LNCaP clone FGC (cell line): ENCODE results near the gene VPS16.
A peak's percentile ranks its signal among the peaks of the same experiment; 100 is the strongest.

ENCODE experiments used
- DNase-seq: peaks from one replicate; pipeline ENCODE4 v3.0.0-alpha.2; 2011; ENCODE audit warnings: low read depth
- H3K4me3 ChIP-seq: 2 replicates; pipeline ENCODE4 v1.5.1; 2011; ENCODE audit warnings: mild to moderate bottlenecking, low read depth, low read length, control low read depth
- TF ChIP-seq, protein P1 (sequence below): IDR thresholded peaks from 2 replicates; pipeline ENCODE4 v1.5.1; 2012; ENCODE audit warnings: mild to moderate bottlenecking; ENCODE audit not compliant: control insufficient read depth, insufficient read depth; ENCODE audit errors: extremely low read depth

VPS16 gene

DNA sequence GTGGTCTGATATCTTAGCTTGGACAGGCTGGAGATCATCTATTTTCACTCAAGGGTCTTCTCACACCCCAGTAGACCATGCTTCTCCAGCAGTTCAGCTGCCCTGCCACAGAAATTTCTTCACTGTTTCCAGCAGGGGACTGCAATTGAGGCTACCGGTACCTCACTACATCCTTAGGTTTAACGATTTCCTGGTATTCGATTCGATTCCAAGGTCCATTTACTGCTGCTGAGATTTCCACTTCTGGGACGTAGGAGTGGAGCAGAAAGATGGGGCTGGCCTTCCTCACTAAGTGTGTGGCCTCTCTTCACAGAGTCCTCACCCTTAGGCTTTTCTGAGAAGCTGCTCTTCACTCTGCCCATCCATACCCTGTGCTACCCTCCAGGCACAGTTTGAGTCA lies 6.2 kb downstream of the VPS16 start:
- TF ChIP-seq, protein P1, sequence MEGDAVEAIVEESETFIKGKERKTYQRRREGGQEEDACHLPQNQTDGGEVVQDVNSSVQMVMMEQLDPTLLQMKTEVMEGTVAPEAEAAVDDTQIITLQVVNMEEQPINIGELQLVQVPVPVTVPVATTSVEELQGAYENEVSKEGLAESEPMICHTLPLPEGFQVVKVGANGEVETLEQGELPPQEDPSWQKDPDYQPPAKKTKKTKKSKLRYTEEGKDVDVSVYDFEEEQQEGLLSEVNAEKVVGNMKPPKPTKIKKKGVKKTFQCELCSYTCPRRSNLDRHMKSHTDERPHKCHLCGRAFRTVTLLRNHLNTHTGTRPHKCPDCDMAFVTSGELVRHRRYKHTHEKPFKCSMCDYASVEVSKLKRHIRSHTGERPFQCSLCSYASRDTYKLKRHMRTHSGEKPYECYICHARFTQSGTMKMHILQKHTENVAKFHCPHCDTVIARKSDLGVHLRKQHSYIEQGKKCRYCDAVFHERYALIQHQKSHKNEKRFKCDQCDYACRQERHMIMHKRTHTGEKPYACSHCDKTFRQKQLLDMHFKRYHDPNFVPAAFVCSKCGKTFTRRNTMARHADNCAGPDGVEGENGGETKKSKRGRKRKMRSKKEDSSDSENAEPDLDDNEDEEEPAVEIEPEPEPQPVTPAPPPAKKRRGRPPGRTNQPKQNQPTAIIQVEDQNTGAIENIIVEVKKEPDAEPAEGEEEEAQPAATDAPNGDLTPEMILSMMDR, result no peak
- DNase-seq, result no peak
- H3K4me3 ChIP-seq, result no peak overlapping the region

DNA sequence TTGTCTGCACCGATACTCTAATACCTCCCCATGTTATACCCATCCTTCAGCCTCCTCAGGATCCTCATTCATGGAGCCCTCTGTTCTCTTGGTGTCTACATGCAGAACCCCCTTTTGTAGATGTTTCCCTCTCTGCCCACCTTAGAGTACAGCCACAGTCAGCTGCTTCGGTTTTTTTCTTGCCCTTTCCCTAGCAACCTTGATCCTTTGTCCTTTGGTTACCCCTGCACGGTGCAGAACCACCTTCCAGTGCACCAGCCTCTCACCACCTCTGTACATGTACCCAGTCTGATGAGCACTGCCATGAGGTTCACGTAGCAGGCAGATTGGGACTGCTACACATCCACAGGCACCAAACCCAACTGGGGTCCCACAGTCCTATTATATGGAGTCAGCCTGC lies 7.3 kb downstream of the VPS16 start:
- no peak for DNase-seq
- TF ChIP-seq, protein P1, result no peak
- H3K4me3 ChIP-seq, result no peak overlapping the region

DNA sequence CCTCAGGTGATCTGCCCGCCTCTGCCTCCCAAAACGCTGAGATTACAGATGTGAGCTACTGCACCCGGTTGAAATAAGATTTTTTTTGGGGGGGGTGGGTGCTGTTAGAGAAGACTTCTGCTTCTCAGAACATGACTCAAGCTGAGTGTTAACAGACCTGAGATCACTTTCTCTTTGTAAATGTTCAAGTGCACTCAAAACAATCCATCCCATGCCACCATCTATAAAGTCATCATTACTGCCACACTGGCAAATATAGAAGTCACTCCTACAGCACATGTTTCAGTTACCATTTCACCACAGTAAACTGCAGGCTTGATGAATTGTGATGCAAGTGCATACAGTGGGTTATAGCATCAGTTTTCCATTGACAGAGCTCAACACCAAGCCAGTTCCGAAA lies 9.0 kb downstream of the VPS16 start:
- no peak for DNase-seq
- TF ChIP-seq, protein P1, result no peak

DNA sequence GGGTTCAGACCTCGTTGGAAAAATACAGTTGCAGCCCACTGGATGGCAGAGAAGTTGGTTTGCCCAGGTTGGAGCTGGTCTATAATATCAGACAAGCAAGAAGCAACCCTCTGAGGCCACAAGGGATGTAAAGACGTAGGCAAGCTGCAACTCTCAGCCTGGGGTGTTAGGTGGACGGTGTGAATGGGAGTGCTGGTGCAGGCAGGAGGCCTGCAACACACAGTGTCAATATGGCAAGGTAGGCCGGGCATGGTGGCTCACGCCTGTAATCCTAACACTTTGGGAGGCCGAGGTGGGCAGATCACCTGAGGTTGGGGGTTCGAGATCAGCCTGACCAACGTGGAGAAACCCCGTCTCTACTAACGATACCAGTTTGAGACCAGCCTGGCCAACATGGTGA lies 10.5 kb downstream of the VPS16 start:
- no peak for DNase-seq
- no peak overlapping the region for H3K4me3 ChIP-seq
- TF ChIP-seq, protein P1, result no peak

More for the DNA sequence above, 9.0 kb downstream of the VPS16 start:
- H3K4me3 ChIP-seq, result no peak overlapping the region

DNA sequence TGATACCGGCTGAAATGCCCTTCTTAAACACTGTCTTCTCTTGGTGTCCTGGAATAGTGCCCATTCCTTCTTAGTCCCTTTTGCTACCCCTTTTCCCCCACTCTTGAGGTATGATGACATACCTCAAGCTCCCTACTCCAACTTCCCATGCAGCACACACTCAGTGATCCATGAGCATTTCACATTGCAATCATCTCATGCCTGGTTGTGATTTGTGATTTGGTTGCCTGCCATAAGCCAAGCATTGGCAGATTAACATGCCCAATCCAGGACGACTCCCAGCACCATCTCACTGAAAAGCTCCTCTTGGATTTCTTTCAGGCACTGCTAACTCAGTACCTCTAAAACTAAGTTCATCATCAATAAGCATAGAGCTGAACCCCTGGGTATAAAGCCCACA lies 18.0 kb downstream of the VPS16 start:
- no peak overlapping the region for H3K4me3 ChIP-seq
- TF ChIP-seq, protein P1, result no peak
- no peak for DNase-seq

DNA sequence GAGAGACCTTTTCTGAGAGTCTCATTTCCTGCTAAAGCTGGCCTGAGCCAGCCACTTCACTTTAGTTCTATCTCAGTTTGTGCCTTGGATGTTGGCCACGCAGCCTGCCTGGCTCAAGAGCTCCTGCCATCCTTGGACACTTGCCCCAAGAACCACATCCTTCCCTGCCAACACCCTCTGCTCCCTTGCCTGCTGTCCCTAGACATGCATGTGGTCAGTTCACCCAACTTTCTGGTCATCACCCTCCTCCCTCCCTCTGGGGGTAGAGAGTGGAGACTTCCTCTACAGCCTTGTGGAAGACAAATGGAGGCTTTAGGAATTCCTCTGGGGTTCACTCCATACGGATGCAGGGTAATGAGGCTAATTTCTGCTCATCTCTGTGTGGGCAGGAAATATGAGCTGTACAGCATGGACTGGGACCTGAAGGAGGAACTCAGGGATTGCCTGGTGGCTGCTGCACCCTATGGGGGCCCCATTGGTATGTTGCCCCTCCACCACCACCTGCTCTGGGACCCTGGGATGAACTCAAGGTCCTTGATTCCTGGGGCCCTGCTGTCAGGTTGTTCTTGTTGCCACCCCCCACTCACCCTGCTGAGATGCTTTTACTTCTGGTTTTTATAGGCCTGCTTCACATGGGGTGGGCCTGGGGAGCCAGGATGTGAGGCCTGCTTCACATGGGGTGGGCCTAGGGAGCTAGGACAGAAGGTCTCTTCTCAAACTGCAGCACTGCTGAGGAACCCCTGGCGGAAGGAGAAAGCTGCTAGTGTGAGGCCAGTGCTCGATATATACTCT lies 19.0 kb downstream of the VPS16 start:
- TF ChIP-seq, protein P1, result no peak
- no peak overlapping the region for H3K4me3 ChIP-seq
- DNase-seq, result peak; percentile 59

DNA sequence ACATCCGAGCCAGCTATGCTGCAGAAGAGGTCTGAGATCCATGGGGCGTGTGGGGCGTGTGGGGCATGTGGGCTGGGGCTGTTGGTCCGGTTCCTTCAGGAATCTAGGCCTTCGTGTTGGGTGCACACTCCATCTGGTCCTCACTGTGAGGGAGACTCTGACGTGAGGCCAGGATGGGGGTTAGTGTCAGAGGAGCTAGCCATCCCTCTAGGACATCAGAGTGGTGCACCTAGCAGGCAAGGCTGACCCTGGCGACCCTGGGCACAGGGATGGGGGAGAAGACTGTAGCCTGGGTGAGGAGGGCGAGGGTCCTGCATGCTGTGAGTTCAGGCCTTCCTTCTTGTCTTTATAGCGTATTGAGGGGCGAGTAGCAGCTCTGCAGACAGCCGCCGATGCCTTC lies 24.1 kb downstream of the VPS16 start:
- TF ChIP-seq, protein P1, result no peak
- DNase-seq, result no peak

More for the DNA sequence above, 24.1 kb downstream of the VPS16 start:
- H3K4me3 ChIP-seq, result no peak overlapping the region
